Measurements from ENCODE around the gene LYPLA2.

- TF ChIP-seq CTCF (IDR thresholded peaks at IDR 0.05) (no peak), POLR2A (IDR thresholded peaks at IDR 0.05) (no peak), EP300 (IDR thresholded peaks at IDR 0.05) (no peak)
Measured at GRCh38 chr1:23799255-23799569, 8.3 kb downstream of the LYPLA2 start.

Data from tibial nerve (tissue), 4 donors.